Suprapubic skin (tissue), 3 donors: ENCODE results near the gene MIPEP.

Source experiments
- EP300 ChIP-seq: sonication (generic); formaldehyde crosslinking; IDR thresholded peaks from one replicate; pipeline ENCODE4 v1.6.1; 2017; ENCODE audit warnings: antibody characterized with exemption
- POLR2A ChIP-seq, 2 donors: fragments of 450-650 bp; IDR thresholded peaks; one replicate each; pipeline ENCODE4 v1.6.1; 2017; ENCODE audit warnings: antibody characterized with exemption in 2 of 2, mild to moderate bottlenecking in 2 of 2, moderate library complexity in 2 of 2
- TF ChIP-seq, protein P1 (sequence below), 2 donors: fragments of 200-600 bp in 1 of 2; fragments of 450-650 bp in 1 of 2; sonication (generic) in 1 of 2; IDR thresholded peaks; one replicate each; pipeline ENCODE4 v1.5.1; 2016 to 2019; ENCODE audit warnings: antibody characterized with exemption in 2 of 2, mild to moderate bottlenecking in 1 of 2, moderate library complexity in 1 of 2

- TF ChIP-seq, protein P1, sequence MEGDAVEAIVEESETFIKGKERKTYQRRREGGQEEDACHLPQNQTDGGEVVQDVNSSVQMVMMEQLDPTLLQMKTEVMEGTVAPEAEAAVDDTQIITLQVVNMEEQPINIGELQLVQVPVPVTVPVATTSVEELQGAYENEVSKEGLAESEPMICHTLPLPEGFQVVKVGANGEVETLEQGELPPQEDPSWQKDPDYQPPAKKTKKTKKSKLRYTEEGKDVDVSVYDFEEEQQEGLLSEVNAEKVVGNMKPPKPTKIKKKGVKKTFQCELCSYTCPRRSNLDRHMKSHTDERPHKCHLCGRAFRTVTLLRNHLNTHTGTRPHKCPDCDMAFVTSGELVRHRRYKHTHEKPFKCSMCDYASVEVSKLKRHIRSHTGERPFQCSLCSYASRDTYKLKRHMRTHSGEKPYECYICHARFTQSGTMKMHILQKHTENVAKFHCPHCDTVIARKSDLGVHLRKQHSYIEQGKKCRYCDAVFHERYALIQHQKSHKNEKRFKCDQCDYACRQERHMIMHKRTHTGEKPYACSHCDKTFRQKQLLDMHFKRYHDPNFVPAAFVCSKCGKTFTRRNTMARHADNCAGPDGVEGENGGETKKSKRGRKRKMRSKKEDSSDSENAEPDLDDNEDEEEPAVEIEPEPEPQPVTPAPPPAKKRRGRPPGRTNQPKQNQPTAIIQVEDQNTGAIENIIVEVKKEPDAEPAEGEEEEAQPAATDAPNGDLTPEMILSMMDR (IDR thresholded peaks at IDR 0.05), result no peak
- no peak for TF ChIP-seq POLR2A (IDR thresholded peaks at IDR 0.05)
- TF ChIP-seq EP300, result no peak
These were observed 193.3 kb downstream of the MIPEP start for GRCh38 chr13:23695711-23696464.
